ENCODE results near the gene UBE2E2.

- TF ChIP-seq CTCF (conservative IDR thresholded peaks at IDR 0.05; ENCODE audit: low read length) (no peak), EZH2phosphoT487 (IDR thresholded peaks at IDR 0.05; ENCODE audit: borderline replicate concordance) (no peak)
These were observed 293.0 kb downstream of the UBE2E2 start for GRCh38 chr3:23496165-23496564.
